ENCODE measurements around the gene GSK3A.

Gene GSK3A

GRCh38 chr19:42220751-42221097 is 21.7 kb downstream of the GSK3A start:
- no peak for FAIRE-seq

GRCh38 chr19:42219812-42220750 is 22.3 kb downstream of the GSK3A start, which contains the start of gene ZNF526:
TSS of gene ZNF526 (plus strand) at chr19:42220312. CDS start at chr19:42224404, 4,092 bp downstream.
- FAIRE-seq = no peak

- FAIRE-seq = no peak
These were observed 24.6 kb downstream of the GSK3A start, which contains the start of gene DEDD2 for GRCh38 chr19:42217520-42218437. TSS of gene DEDD2 (minus strand) at chr19:42217677. CDS start at chr19:42217007, 670 bp downstream.

- FAIRE-seq = no peak
These were observed 25.5 kb downstream of the GSK3A start for GRCh38 chr19:42216653-42217519.

- no peak for FAIRE-seq
These were observed 27.5 kb downstream of the GSK3A start for GRCh38 chr19:42214810-42215485.

GRCh38 chr19:42212886-42213285 is 29.5 kb downstream of the GSK3A start:
- no peak for FAIRE-seq

GRCh38 chr19:42208612-42209011 is 33.8 kb downstream of the GSK3A start:
- no peak for FAIRE-seq

GRCh38 chr19:42207767-42208271 is 34.6 kb downstream of the GSK3A start:
- no peak for FAIRE-seq

GRCh38 chr19:42206871-42207755 is 35.3 kb downstream of the GSK3A start:
- no peak for FAIRE-seq

- no peak for FAIRE-seq
These were observed 37.7 kb downstream of the GSK3A start for GRCh38 chr19:42204664-42205063.

GRCh38 chr19:42203700-42204099 is 38.7 kb downstream of the GSK3A start:
- FAIRE-seq = no peak

- no peak for FAIRE-seq
These were observed 40.0 kb downstream of the GSK3A start for GRCh38 chr19:42202290-42202880.

- FAIRE-seq = no peak
These were observed 40.7 kb downstream of the GSK3A start for GRCh38 chr19:42201489-42202289.

GRCh38 chr19:42200116-42200715 is 42.2 kb downstream of the GSK3A start:
- FAIRE-seq = no peak

- FAIRE-seq = no peak
These were observed 42.8 kb downstream of the GSK3A start for GRCh38 chr19:42199440-42200115.

GRCh38 chr19:42198676-42199439 is 43.5 kb downstream of the GSK3A start:
- no peak for FAIRE-seq

- no peak for FAIRE-seq
These were observed 45.0 kb downstream of the GSK3A start for GRCh38 chr19:42197375-42197817.
